ENCODE measurements around the gene SLC25A18.
"Not testable (repeated sequence)": the region's sequence is repeated elsewhere in the genome, so short reads cannot be mapped to it uniquely, and the experiment has no call there.

Gene SLC25A18, protein sequence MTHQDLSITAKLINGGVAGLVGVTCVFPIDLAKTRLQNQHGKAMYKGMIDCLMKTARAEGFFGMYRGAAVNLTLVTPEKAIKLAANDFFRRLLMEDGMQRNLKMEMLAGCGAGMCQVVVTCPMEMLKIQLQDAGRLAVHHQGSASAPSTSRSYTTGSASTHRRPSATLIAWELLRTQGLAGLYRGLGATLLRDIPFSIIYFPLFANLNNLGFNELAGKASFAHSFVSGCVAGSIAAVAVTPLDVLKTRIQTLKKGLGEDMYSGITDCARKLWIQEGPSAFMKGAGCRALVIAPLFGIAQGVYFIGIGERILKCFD
- 0 to 0.12 (median 0) reads per million in 4 donors for total RNA-seq

DNA sequence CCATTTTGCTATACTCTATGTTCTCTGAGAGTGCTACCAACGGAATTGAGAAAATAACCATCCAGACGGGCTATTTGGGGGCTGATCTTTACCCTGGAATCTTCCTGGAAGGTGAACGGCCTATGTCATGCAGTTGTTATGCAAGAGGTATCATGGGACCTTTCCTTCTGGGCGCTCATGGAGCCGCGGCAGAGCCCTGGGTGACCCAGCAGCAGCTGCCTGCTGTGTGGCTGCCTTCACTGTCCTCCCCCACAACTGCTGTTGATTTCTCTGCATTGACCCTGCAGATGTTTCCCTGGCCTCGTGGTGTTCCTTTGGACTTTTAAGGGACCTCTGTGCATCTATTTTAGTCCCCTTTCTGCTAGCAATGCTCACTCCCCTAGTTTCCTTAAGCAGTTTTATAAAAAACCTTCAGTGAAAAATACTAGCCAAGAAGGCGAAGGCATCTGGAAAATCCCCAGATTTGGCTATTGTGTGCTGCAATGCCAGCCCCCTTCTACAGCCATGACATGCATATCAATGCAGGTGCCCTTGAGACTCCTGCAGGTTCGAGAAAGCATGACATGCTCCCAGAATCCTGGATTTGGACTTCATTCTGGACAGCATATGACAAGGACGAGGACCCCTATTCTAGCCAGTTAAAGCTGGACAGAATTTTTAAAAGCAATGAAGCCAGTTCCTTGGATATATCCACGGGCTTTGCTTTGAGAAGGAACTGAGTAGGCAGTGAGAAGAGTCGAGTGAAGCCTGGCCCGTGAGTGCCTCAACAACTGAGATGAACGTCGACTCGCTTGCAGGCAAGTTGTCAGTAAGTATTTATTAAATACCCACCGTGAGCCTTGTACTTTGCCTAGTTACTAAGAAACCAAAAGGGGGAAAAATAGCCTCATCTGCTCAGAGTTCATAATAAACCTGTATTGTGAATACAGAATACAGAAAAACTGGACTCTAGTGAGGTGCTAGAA lies at the start of gene SLC25A18:
TSS of gene SLC25A18 (plus strand) at position 593 of the 965 bp plus-strand sequence. CDS start 16,447 bp downstream, outside the sequence.
- DNase-seq, result no peak

DNA sequence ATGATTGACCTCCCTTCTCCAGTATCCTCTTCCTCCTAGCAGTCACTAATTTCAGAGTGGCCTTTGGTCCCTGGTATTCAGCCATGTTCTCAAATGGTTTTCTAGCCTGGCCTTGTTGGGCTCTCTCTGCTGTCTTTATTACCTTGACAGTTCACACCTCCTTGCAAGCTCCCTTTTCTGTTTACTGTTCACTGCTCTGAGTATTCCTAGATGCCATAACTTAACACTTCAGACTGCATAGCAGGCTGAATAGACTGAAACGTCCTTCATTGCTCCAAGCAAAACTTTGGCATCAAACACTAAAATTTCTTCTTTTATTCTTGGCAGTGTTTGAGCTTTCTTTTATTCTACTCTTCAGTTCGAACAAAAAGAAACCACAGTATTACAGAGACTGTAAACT lies 49.7 kb upstream of the SLC25A18 start:
- DNase-seq, result no peak

DNA sequence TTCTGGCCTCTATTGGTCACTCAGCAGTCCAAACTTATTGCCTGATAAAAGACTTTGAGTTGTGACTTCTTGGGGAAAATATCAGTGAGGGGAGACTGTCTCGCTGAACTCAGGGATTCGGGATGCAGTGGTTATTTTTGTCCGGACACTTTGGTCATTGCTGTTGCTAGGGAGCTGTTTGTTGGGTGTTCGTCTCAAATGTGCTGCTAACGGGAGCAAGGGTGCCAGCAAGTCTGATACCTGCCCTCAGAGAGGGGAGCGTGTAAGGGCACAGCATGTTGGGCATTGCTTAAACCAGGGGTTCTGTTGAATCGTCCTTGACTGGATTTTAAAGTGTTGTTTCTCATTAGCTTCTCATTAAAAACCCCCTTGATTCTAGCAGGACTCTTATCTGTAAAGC lies 49.2 kb upstream of the SLC25A18 start:
- DNase-seq, result no peak

DNA sequence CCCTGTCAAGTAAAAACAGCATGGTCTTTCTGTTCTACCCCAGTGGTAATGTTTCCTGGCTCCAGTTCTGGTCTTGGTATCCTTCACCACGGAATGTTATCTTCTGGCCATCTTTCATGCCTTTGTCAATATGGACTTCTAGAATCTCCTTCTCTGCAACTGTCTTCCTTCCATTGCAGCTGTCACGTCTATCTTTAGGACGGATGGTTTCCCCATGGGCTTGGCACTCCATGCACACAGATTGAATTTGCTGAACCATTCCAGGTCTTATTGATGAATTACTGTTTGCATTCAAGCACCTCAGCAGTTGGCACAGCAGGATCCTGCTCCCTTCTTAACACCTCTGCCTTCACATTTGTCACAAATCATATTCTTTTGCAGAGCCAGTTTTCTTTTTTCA lies 44.9 kb upstream of the SLC25A18 start:
- DNase-seq, result no peak

DNA sequence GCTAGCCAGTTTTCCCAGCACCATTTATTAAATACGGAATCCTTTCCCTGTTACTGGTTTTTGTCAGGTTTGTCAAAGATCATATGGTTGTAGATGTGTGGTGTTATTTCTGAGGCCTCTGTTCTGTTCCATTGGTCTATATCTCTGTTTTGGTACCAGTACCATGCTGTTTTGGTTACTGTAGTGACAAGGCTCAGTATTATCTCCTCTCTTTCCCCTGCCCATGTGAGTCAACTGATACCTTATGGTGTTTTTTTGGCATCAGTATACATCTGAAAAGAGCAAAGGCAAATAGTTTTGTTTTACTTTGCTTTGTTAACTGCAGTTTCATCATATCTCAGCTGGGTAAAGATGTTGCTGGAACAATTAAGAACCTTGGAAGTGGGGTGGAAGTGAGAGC lies 41.3 kb upstream of the SLC25A18 start:
- not testable (repeated sequence) for DNase-seq

DNA sequence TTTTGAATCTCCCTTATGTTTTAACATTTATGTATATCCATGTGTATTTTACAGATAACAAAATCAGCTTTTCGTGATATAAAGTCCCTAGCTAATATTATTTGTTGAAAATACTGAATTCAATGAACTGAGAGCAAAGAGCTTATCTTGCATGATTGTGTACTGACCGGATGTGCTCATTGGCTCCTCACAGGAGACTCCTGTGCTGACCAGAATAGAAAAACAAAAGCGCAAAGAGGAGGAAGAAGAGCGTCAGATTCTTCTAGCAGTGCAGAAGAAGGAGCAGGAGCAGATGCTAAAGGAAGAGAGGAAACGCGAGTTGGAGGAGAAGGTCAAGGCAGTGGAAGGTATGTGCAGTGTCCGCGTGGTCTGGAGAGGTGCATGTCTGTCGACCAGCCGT lies 39.4 kb upstream of the SLC25A18 start:
- no peak for DNase-seq

DNA sequence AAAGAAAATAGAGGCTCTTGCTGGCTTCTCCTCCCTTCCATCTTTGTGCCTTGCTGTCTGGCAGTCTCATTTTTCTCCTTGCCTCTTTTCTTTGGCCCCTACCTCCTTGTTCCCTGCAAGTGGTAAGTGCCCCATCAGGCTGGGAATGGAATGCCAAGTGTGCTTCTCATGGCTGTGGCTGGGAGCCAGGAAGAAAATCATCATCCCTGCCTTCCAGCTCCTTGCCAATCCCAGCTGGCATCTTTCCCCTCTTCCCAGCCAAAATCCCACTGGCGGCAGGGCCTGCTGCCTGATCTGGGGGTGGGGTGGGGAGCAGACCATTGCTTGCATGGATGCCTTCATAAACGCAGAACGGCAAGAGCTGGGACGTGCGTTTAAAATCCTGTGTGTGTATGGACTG lies 27.0 kb upstream of the SLC25A18 start:
- DNase-seq, result no peak

DNA sequence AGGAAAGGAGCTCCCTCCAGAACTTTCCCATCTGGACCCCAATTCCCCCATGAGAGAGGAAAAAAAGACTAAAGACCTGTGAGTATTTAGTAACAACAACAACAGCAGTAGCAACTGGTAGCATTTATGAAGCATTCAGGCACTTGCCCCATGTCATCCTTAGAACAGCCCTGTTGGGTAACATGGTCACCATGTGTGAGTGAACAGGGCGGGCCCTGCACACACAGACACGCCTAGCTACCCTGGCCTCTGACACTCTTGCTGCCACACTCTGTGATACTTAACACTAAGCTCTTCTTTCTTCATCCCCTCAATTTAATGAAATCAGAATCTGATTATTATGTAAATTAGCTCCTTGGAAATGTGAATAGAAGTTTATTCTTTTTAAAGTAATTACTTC lies 26.1 kb upstream of the SLC25A18 start:
- DNase-seq, result no peak

DNA sequence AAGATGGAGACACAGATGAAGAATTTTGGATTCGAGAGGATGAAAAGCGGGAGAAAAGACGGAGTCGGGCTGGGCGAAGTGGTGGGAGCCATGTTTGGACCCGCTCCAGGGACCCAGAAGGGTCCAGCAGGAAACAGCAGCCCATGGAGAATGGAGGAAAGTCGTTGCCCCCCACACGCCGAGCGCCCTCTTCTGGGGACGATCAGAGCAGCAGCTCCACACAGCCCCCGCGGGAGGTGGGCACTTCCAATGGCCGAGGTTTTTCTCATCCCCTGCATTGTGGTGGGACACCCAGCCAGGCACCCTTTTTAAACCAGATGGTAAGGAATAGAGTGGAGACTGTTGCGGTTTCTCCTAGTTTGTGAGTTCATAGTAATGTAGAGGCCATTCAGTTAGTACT lies 22.8 kb upstream of the SLC25A18 start:
- DNase-seq, result no peak

DNA sequence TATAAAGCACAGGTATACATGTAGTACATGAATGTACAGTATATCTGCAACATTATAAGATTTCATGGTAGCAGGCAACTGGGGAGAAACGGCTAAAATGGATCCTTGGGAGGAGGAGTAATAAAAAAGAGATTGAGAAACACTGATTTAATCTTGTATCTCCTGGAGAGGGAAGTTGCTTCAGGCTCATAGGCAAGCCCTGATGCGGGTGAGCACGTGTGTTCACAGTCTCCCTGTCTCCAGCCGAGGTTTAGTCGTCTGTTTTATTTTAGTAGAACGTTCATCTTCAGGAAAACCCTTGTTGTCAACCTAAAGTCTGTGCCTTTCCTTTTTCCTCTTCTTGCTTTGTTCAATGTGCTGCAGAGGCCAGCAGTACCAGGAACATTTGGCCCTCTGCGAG lies 21.8 kb upstream of the SLC25A18 start:
- DNase-seq, result no peak

DNA sequence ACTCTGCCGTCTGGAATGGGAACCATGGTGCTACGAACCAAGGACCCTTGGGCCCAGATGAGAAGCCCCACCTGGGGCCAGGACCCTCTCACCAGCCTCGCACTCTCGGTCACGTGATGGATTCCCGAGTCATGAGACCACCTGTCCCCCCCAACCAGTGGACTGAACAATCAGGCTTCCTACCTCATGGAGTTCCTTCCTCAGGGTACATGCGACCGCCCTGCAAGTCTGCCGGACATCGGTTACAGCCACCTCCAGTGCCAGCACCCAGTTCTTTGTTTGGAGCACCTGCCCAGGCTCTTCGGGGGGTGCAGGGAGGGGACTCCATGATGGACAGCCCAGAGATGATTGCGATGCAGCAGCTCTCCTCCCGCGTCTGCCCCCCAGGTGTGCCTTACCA lies 20.8 kb upstream of the SLC25A18 start:
- no peak for DNase-seq

DNA sequence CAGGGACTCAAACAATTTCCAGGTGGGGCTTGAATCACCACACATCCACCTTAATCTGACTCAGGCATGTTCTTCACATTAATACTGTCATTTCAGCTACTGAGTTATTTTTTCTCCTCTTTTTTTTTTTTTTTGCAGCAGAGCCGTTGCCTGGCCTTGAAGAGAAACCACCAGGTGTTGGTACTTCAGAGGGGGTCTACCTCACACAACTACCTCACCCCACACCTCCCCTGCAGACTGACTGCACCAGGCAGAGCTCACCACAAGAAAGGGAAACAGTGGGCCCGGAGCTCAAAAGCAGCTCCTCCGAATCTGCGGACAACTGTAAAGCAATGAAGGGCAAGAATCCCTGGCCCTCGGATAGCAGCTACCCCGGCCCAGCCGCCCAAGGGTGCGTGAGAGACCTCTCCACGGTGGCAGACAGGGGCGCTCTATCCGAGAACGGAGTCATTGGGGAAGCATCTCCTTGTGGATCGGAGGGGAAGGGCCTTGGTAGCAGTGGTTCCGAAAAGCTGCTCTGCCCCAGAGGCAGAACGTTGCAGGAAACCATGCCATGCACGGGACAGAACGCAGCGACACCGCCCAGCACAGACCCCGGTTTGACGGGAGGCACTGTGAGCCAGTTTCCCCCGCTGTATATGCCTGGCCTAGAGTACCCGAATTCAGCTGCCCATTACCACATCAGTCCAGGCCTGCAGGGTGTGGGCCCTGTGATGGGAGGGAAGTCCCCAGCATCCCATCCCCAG lies 15.1 kb upstream of the SLC25A18 start:
- no peak for DNase-seq

DNA sequence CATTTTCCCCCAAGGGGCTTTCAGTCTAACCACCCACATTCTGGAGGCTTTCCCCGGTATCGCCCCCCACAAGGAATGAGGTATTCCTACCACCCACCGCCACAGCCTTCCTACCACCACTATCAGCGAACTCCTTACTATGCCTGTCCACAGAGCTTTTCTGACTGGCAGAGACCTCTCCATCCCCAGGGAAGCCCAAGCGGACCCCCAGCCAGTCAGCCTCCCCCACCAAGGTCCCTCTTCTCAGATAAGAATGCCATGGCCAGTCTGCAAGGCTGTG lies 14.6 kb upstream of the SLC25A18 start:
- DNase-seq, result no peak

DNA sequence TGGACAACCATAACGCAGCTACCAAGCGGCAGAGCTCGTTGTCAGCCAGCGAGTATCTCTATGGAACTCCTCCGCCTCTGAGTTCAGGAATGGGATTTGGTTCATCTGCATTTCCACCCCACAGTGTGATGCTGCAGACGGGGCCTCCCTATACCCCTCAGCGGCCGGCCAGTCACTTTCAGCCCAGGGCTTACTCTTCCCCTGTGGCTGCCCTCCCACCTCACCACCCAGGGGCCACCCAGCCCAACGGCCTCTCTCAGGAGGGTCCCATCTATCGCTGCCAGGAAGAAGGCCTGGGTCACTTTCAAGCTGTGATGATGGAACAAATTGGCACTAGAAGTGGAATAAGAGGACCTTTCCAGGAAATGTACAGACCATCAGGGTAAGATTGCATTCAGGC lies 14.1 kb upstream of the SLC25A18 start:
- DNase-seq, result no peak

DNA sequence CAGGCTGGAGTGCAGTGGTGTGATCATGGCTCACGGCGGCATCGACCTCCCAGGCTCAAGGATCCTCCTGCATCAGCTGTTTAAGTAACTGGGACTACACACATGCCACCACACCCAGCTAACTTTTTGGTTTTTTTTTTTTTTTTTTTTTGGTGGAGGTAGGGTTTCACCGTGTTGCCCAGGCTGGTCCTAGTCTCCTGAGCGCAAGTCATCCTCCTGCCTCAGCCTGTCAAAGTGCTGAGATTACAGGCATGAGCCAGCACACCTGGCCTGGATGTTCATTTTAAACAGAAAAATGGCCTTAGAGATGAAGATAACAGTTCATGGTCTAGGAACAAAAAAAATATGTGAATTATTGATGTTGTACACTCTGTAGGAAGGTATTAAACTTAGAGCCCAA lies 13.6 kb upstream of the SLC25A18 start:
- no peak for DNase-seq

DNA sequence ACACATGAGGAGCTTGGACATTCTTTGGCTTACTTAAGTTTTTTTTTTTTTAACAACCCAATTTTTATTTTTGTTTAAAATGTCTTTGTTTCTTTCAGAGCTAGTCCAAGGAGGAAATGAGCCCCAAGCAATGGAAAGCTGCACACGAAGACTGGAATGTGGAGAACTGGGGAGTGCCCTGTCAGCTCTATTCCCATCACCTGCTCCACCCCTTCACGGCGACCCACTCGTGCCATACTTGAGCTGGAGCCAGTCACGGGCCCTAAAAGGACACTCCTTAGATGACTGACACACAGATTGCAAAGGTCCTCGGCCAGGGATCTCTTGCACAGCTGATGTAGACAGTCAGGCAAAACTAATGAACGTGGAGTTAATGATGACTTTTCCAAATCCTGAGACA lies 10.6 kb upstream of the SLC25A18 start:
- no peak for DNase-seq

DNA sequence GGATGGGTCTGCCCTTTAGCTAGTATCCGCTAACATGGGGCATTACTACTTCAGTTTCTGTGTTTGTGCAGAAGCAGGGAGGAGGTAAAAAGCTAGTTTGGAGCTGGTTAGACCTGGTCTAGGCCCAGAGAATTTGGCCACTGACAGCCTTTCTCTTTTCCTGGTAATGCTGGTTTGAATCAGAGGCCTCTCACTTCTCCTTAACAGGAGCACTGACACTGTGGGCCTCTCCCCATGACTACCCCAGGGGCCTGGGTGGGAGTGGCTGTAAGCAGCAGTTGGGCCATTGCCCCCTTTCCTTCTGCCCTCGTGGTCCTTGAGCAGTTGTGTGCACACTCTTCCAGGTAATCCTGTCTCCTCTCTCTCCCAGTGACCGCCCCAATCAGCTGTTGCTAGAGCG lies 8.5 kb upstream of the SLC25A18 start:
- DNase-seq, result no peak

DNA sequence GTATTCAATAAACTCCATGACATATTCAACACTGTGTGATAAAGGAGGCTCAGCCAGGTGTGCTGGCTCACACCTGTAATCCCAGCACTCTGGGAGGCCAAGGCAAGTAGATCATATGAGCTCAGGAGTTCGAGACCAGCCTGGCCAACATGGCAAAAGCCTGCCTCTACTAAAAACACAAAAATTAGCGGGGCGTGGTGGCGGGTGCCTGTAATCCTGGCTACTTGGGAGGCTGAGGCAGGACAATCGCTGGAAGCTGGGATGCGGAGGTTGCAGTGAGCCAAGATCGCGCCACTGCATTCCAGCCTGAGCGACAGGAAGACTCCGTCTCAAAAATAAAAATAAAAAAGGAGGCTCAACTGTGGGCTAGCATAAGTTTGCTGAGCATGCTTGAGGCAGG lies 4.1 kb upstream of the SLC25A18 start:
- DNase-seq, result no peak

DNA sequence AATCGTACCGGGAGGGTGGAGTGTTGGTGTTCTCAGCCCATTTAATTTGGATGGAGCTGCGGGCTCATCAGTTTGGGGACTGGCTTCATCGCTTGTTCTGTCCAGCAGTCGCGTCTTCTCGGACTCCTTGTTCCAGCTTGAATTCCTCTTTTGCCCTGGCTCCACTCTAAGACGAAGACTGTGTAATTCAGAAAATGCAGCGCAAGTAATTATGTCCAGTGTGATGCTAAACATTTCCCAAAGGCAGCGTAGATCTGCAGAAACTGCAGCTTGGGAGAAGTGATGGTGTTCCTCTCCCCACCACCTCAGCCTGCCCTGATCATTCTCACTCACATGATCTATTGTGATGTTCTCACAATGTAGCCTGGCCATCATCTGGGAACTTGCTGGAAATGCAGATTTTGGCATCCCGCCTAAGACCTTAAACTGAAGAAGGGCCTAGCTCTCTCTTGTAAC lies 666 bp downstream of the SLC25A18 start:
- DNase-seq, result no peak

DNA sequence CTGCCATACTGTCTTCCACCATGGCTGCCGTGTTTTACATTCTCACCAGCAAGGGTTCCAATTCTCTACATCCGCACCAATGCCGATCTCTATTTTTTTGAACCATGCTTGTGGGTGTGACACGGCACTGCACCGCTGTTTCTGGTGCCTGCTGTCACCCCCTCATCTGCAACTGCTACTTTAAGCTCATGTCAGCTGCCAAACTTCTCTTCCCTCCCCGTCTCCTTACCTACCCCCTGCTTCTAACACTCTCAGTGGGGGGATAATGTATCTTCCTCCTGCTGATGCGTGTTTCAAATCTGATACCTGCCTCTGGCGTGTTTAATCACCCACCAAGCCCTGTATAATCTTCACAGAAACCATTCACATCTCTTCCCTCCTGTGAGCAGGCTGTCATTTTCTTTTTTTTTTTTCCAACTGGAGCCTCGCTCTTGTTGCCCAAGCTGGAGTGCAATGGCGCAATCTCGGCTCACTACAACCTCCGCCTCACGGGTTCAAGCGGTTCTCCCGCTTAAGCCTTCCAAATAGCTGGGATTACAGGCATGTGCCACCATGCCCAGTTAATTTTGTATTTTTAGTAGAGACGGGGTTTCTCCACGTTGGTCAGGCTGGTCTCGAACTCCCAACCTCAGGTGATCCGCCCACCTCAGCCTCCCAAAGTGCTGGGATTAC lies 2.9 kb downstream of the SLC25A18 start:
- not testable (repeated sequence) for DNase-seq

DNA sequence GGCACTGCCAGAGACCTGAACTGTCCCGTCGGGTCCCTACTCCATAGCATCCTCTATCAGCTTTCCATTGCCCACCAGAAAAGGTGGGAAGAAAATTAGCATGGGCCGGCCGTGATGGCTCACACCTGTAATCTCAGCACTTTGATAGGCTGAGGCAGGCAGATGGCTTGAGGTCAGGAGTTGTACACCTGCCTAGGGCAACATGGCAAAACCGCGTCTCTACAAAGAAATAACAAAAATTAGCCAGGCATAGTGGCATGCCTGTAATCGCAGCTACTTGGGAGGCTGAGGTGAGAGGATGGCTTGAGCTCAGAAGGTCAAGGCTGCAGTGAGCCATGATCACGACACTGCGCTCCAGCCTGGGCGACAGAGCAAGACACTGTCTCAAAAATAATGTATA lies 3.5 kb downstream of the SLC25A18 start:
- DNase-seq, result no peak

DNA sequence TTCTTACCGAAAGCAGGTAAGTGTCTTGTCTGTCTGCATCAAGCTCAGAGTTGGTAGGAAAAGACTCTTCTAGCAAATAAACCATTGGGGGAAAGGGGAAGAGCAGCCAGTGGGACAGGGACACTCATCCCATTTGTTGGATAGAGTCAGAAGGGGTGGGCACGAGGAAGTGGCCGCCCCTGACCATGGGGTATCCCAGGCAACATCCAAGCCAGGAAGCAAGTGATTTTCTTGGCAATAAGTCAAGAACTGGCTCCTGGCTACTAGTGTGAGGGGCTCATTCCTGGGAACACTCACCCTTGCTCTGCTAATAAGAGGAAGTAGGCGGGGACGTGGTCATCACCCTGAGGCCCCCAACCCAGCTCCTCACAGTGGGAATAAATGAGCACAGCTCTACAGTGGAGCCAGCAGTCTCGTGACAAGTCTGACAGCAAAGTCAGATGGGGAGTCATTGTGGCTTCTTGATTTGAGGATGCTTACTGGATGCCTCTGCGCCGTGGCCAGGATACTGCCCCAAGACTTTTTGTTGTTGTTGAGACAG lies 6.7 kb downstream of the SLC25A18 start:
- DNase-seq, result no peak
